ENCODE results near the gene KAZN. TPM values are rescaled to one million over a fixed set of nuclear protein-coding genes. Genes with fewer than 3 reads are reported as not detected.

The KAZN gene
- total RNA-seq, 1 experiment from 2014 or later, result 2.4 TPM

DNA sequence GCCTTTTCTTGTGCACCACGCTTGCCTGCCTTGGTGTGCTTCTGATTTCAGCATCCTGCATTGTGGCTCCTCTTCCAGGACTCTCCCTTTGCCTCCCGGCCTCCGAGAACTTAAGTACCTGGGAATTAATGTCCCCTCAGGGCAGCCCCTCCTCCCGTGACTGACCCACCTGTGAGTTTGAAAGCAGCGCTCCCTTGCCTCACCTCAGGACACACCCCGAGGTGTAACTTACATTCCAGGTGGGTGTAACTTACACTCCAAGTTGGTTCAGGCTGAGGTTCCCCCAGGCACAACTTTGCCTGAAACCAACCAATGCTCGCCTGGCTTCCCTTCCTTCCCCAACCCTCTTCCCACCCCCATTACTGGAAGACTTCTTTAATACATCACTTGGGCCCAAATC, 161.4 kb downstream of the KAZN start:
- ChIA-PET POLR2A (no interaction called here), CTCF (no interaction called here)
- no peak overlapping the region for H3K27ac Mint-ChIP-seq (ENCODE audit: unreplicated experiment)
- BruUV-seq (replicated peaks), result no TSS peak
- no peaks in the 10 kb centered on the region for H3K36me3 Mint-ChIP-seq (ENCODE audit: insufficient read depth, unreplicated experiment)
- H3K27me3 ChIP-seq (replicated peaks; ENCODE audit: control insufficient read depth, insufficient read depth, low read length), result no peaks in the 10 kb centered on the region
- TF ChIP-seq, protein P1, sequence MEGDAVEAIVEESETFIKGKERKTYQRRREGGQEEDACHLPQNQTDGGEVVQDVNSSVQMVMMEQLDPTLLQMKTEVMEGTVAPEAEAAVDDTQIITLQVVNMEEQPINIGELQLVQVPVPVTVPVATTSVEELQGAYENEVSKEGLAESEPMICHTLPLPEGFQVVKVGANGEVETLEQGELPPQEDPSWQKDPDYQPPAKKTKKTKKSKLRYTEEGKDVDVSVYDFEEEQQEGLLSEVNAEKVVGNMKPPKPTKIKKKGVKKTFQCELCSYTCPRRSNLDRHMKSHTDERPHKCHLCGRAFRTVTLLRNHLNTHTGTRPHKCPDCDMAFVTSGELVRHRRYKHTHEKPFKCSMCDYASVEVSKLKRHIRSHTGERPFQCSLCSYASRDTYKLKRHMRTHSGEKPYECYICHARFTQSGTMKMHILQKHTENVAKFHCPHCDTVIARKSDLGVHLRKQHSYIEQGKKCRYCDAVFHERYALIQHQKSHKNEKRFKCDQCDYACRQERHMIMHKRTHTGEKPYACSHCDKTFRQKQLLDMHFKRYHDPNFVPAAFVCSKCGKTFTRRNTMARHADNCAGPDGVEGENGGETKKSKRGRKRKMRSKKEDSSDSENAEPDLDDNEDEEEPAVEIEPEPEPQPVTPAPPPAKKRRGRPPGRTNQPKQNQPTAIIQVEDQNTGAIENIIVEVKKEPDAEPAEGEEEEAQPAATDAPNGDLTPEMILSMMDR (IDR thresholded peaks at IDR 0.05; ENCODE audit: insufficient read depth in 1 of 2, low read depth in 1 of 2, low read length in 1 of 2, severe bottlenecking in 1 of 2, unreplicated experiment in 1 of 2), result no peak
- peaks cover 16% of the 10 kb centered on the region for H3K27me3 Mint-ChIP-seq (ENCODE audit: insufficient read depth, unreplicated experiment)
- no peaks in the 10 kb centered on the region for H3K9me3 ChIP-seq
- H3K4me1 Mint-ChIP-seq (ENCODE audit: low read depth, unreplicated experiment), result no peaks in the 10 kb centered on the region
- H3K4me3 Mint-ChIP-seq (ENCODE audit: unreplicated experiment), result no peak overlapping the region
- H3K4me1 ChIP-seq, result no peaks in the 10 kb centered on the region
- peak in 1 of 2 experiments; percentile 44 for DNase-seq
- intact Hi-C loops (cut with micrococcal nuclease; ENCODE audit: unreplicated experiment), result no loop called here
- no peaks in the 10 kb centered on the region for H3K9me3 Mint-ChIP-seq (ENCODE audit: unreplicated experiment)
- H3K4me3 ChIP-seq (ENCODE audit: low read depth, low read length), result no peak overlapping the region
- no peaks in the 10 kb centered on the region for H3K36me3 ChIP-seq (ENCODE audit: control insufficient read depth, insufficient read depth, low read length)

DNA sequence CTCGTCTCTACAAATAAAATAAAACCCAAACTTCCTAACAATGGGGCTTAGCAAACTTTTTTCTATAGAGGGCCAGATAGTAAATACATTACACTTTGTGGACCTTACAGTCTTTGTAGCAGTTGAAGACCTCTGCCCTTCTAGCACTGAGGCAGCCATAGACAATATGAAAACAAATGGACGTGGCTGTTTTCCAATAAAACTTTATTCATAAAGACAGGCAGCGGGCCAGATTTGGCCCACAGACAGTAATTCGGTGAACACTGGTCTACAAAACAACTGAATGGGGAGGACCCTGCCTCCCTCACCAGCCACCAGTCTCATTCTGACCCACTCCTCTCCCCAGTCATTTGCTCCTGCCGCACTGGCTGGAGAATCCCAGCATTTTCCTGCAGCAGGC, 162.3 kb downstream of the KAZN start:
- Histone ChIP-seq H3K4me1 (no peaks in the 10 kb centered on the region), H3K27me3 (replicated peaks; ENCODE audit: control insufficient read depth, insufficient read depth, low read length) (no peaks in the 10 kb centered on the region), H3K4me3 (ENCODE audit: low read depth, low read length) (no peak overlapping the region), H3K36me3 (ENCODE audit: control insufficient read depth, insufficient read depth, low read length) (no peaks in the 10 kb centered on the region), H3K9me3 (no peaks in the 10 kb centered on the region)
- Mint-ChIP-seq H3K27me3 (ENCODE audit: insufficient read depth, unreplicated experiment) (peaks cover 22% of the 10 kb centered on the region), H3K4me3 (ENCODE audit: unreplicated experiment) (no peak overlapping the region), H3K36me3 (ENCODE audit: insufficient read depth, unreplicated experiment) (no peaks in the 10 kb centered on the region), H3K9me3 (ENCODE audit: unreplicated experiment) (no peaks in the 10 kb centered on the region), H3K4me1 (ENCODE audit: low read depth, unreplicated experiment) (no peaks in the 10 kb centered on the region), H3K27ac (ENCODE audit: unreplicated experiment) (no peak overlapping the region)
- DNase-seq, result no peak
- ChIA-PET POLR2A (no interaction called here), CTCF (no interaction called here)
- intact Hi-C loops (cut with micrococcal nuclease; ENCODE audit: unreplicated experiment), result no loop called here
- TF ChIP-seq, protein P1 (IDR thresholded peaks at IDR 0.05; ENCODE audit: insufficient read depth in 1 of 2, low read depth in 1 of 2, low read length in 1 of 2, severe bottlenecking in 1 of 2, unreplicated experiment in 1 of 2), result no peak
- BruUV-seq (replicated peaks), result no TSS peak

DNA sequence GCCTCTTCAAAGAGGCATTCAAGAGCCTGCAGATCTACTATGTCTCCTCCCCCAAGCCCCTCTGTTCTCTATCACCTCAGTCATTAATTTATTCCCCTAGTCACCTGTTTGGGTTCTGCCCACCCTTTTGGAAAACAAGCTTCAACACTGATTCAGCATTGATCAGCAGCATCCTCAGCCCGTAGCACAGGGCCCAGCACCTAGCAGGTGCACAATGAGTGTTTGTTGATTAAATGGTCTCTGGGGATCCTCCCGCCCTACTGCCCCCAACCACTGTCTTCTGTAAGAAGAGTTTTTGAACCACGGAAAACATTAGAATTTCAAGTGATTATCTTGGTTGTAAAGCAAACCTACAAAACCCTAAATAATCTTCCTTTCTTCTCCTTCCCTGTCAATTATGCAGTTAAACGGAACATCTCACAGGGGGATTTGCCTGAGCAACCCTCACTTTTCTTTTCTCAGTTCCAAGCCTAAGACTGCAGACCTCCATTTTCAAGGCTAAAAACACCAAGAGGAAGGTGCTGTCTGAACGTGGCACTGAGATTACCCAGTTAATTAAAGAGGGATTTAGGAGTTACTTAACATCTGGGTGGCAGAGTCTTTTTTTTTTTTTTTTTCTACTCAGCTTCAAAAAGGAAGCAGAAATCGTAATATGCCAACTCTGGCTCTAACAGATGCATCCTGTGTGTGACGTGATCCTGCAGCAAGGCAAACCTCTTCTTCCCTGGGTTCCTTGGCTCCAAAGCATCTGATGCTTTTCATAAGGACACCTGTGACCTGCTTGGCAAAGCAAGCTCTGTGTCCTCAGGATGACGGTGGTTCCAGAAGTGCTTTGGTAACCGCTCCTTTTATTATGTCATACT, 163.0 kb downstream of the KAZN start:
- ChIA-PET POLR2A (no interaction called here), CTCF (no interaction called here)
- Histone ChIP-seq H3K4me3 (ENCODE audit: low read depth, low read length) (no peak overlapping the region), H3K36me3 (ENCODE audit: control insufficient read depth, insufficient read depth, low read length) (no peaks in the 10 kb centered on the region), H3K9me3 (no peaks in the 10 kb centered on the region), H3K4me1 (no peaks in the 10 kb centered on the region), H3K27me3 (replicated peaks; ENCODE audit: control insufficient read depth, insufficient read depth, low read length) (no peaks in the 10 kb centered on the region)
- peaks cover 19% of the 10 kb centered on the region for H3K27me3 Mint-ChIP-seq (ENCODE audit: insufficient read depth, unreplicated experiment)
- intact Hi-C loops (cut with micrococcal nuclease; ENCODE audit: unreplicated experiment), result no loop called here
- H3K4me3 Mint-ChIP-seq (ENCODE audit: unreplicated experiment), result no peak overlapping the region
- BruUV-seq (replicated peaks), result no TSS peak
- no peak overlapping the region for H3K27ac Mint-ChIP-seq (ENCODE audit: unreplicated experiment)
- no peaks in the 10 kb centered on the region for H3K36me3 Mint-ChIP-seq (ENCODE audit: insufficient read depth, unreplicated experiment)
- no peaks in the 10 kb centered on the region for H3K9me3 Mint-ChIP-seq (ENCODE audit: unreplicated experiment)
- H3K4me1 Mint-ChIP-seq (ENCODE audit: low read depth, unreplicated experiment), result no peaks in the 10 kb centered on the region
- TF ChIP-seq, protein P1 (IDR thresholded peaks at IDR 0.05; ENCODE audit: insufficient read depth in 1 of 2, low read depth in 1 of 2, low read length in 1 of 2, severe bottlenecking in 1 of 2, unreplicated experiment in 1 of 2), result no peak
- DNase-seq, result no peak

All from Caco-2 (cell line).